Lower lobe of right lung (tissue), 2 donors: ENCODE data around the gene LPAR6. TPM values are rescaled to one million over a fixed set of nuclear protein-coding genes. Genes with fewer than 3 reads are reported as not detected.
A peak's percentile ranks its signal among the peaks of the same experiment; 100 is the strongest.

ENCODE experiments used
- ATAC-seq, 2 donors: fragments of 200-7000 bp; cut with Tn5 transposase; one replicate each; pipeline ENCODE4 v1.9.1; 2020 to 2022; ENCODE audit warnings: mild to moderate bottlenecking in 2 of 2, moderate library complexity in 2 of 2
- DNase-seq: peaks from one replicate; pipeline ENCODE4 v3.0.0-alpha.2; 2020
- H3K27ac ChIP-seq: fragments of 200-600 bp; one replicate; pipeline ENCODE4 v1.8.0; 2022
- H3K27me3 ChIP-seq: fragments of 200-600 bp; one replicate; pipeline ENCODE4 v1.8.0; 2022; ENCODE audit warnings: low read depth
- H3K36me3 ChIP-seq: fragments of 200-600 bp; one replicate; pipeline ENCODE4 v1.8.0; 2022; ENCODE audit warnings: mild to moderate bottlenecking
- H3K4me1 ChIP-seq: fragments of 200-600 bp; one replicate; pipeline ENCODE4 v1.8.0; 2022
- H3K4me3 ChIP-seq: fragments of 200-600 bp; one replicate; pipeline ENCODE4 v1.8.0; 2022; ENCODE audit warnings: mild to moderate bottlenecking
- H3K9me3 ChIP-seq: fragments of 200-600 bp; one replicate; pipeline ENCODE4 v1.8.0; 2022
- CTCF ChIP-seq: fragments of 200-600 bp; IDR thresholded peaks from one replicate; pipeline ENCODE4 v1.8.0; 2022; ENCODE audit warnings: antibody characterized with exemption, mild to moderate bottlenecking
- intact Hi-C: fragments of 100-400 bp; cut with DNase I; formaldehyde crosslinking; loops from one replicate; pipeline ENCODE4 v1.11.0; 2022
- total RNA-seq: library from RNA; stranded (reverse); fragmentation: NEBNext Ultra II Directional; extraction: Animal tissue kit (Norgen Biotek cat#: 25700); gene quantifications from one replicate; pipeline ENCODE4 v1.2.1, GENCODE V29; 2021
- donor health status: DM: no; HTN: yes; CAD: no; lungs with severe emphysema.

The LPAR6 gene
- total RNA-seq, 1 donor from 2014 or later: 25.7 TPM

- DNase-seq: no peak
- Histone ChIP-seq H3K36me3 (peaks cover 13% of the 10 kb centered on the region), H3K4me3 (peak overlapping the region; percentile 24), H3K27me3 (no peaks in the 10 kb centered on the region), H3K27ac (peak overlapping the region; percentile 42), H3K9me3 (peaks cover 14% of the 10 kb centered on the region), H3K4me1 (peaks cover 15% of the 10 kb centered on the region)
- intact Hi-C loops: no loop called here
- peak in 1 of 2 donors; percentile 50 for ATAC-seq
- TF ChIP-seq CTCF: no peak
These were observed 36.2 kb upstream of the LPAR6 start for GRCh38 chr13:48448959-48449614.

- intact Hi-C loops: no loop called here
- peak overlapping the region; percentile 24 for H3K4me3 ChIP-seq
These were observed 35.5 kb upstream of the LPAR6 start for GRCh38 chr13:48448285-48448958.

GRCh38 chr13:48446464-48446863, 33.6 kb upstream of the LPAR6 start:
- Histone ChIP-seq H3K27me3 (no peaks in the 10 kb centered on the region), H3K9me3 (peaks cover 12% of the 10 kb centered on the region), H3K4me3 (no peak overlapping the region), H3K4me1 (peaks cover 15% of the 10 kb centered on the region), H3K36me3 (no peaks in the 10 kb centered on the region), H3K27ac (no peak overlapping the region)
- TF ChIP-seq CTCF: no peak
- peak in 1 of 2 donors; percentile 14 for ATAC-seq
- DNase-seq: no peak
- intact Hi-C loops: no loop called here

More at GRCh38 chr13:48448285-48448958, 35.5 kb upstream of the LPAR6 start:
- peaks cover 14% of the 10 kb centered on the region for H3K9me3 ChIP-seq
- ATAC-seq: peak in 1 of 2 donors; percentile 35
- peaks cover 15% of the 10 kb centered on the region for H3K4me1 ChIP-seq
- no peak for TF ChIP-seq CTCF
- DNase-seq: no peak
- H3K27me3 ChIP-seq: no peaks in the 10 kb centered on the region
- peaks cover 7% of the 10 kb centered on the region for H3K36me3 ChIP-seq
- H3K27ac ChIP-seq: peak overlapping the region; percentile 42

DNA sequence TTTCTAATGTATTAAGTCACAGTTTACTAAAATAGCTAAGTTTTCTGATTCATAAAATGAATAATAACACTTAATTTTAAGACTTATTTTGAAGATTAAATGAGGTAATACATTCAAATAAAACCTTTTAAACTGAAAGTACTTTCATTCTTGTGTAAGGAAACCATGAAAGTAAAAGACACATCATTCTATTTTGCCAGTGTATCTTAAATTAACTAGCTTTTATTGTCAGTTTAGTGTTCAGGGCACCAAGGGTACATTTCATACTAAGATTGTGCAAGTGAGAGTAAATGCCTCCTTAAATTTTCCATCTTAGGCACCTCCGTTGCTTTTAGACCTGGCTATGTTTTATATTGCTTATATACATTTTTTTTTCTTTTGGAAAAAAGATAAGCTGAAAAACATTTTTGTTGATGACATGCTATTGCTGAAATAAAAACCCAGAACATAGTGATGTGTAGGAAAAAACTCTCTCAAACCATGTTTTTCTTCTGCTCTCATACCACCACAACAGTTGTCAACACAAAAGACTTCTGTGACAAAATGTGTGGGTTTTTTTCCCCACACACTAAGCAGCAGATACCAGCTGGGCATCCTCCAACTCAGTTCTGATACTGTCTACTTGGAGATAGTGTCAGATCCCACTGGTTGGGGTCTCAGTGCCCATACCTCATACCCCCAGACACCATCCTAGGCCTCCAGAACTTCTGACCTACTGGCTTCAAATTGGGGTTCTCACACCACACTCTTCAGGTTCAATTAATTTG, 30.7 kb upstream of the LPAR6 start:
- Histone ChIP-seq H3K9me3 (no peaks in the 10 kb centered on the region), H3K4me1 (peaks cover 7% of the 10 kb centered on the region), H3K4me3 (no peak overlapping the region), H3K27ac (no peak overlapping the region), H3K27me3 (no peaks in the 10 kb centered on the region), H3K36me3 (no peaks in the 10 kb centered on the region)
- DNase-seq (no peak), ATAC-seq (no peak)
- intact Hi-C loops: no loop called here
- no peak for TF ChIP-seq CTCF

DNA sequence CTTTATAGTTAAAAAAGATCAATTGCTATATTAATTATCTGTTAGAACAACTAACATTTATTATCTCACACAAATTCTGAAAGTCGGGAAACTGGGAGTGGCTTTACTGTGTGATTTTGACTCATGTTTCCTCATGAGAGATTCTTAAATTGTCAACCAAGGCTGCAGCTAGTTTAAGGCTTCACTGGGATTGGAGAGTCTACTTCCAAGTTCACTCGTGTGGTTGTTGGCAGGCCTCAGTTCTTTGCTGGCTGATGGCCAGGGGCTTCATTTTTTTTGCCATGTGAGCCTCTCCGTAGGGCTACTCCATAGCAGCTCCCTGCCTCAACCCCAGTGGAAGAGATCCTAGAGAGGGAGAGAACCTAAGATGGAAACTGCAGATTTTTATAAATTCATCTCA, 24.5 kb upstream of the LPAR6 start:
- Histone ChIP-seq H3K36me3 (no peaks in the 10 kb centered on the region), H3K4me1 (peaks cover 19% of the 10 kb centered on the region), H3K9me3 (no peaks in the 10 kb centered on the region), H3K27me3 (no peaks in the 10 kb centered on the region), H3K27ac (peak overlapping the region; percentile 14), H3K4me3 (no peak overlapping the region)
- intact Hi-C loops: no loop called here
- TF ChIP-seq CTCF: no peak
- DNase-seq (no peak), ATAC-seq (peak; percentile 51 to 56)
